Mesodermal cell (in vitro differentiated cells): ENCODE results near the gene ANO9.
"Not testable (repeated sequence)": the region's sequence is repeated elsewhere in the genome, so short reads cannot be mapped to it uniquely, and the experiment has no call there.

Source experiments
- H3K27ac ChIP-seq: 2 replicates; pipeline ENCODE4 v1.7.0; 2013; ENCODE audit warnings: mild to moderate bottlenecking, low read depth, low read length, moderate library complexity; ENCODE audit not compliant: severe bottlenecking
- H3K36me3 ChIP-seq: 2 replicates; pipeline ENCODE4 v1.7.1; 2013; ENCODE audit warnings: mild to moderate bottlenecking, low read length, moderate library complexity; ENCODE audit not compliant: control insufficient read depth, insufficient read depth
- H3K4me1 ChIP-seq: one replicate; pipeline ENCODE4 v1.7.1; 2013; ENCODE audit warnings: mild to moderate bottlenecking, low read length; ENCODE audit not compliant: insufficient read depth, control insufficient read depth, poor library complexity, severe bottlenecking
- H3K4me3 ChIP-seq: 2 replicates; pipeline ENCODE4 v1.7.0; 2013; ENCODE audit warnings: low read length, control low read depth, mild to moderate bottlenecking; ENCODE audit not compliant: insufficient read depth, poor library complexity, severe bottlenecking; ENCODE audit errors: extremely low read depth
- H3K9me3 ChIP-seq: 2 replicates; pipeline ENCODE4 v1.7.1; 2013; ENCODE audit warnings: mild to moderate bottlenecking, low read length, moderate library complexity; ENCODE audit not compliant: control insufficient read depth
- WGBS, 2 experiments: methylation state at CpG; one replicate each; pipeline ENCODE4 v1.1.5; 2013; ENCODE audit warnings: missing lambda C conversion rate in 2 of 2; ENCODE audit not compliant: insufficient coverage in 2 of 2; 5-methylcytosine and 5-hydroxymethylcytosine counted together

Gene ANO9

DNA sequence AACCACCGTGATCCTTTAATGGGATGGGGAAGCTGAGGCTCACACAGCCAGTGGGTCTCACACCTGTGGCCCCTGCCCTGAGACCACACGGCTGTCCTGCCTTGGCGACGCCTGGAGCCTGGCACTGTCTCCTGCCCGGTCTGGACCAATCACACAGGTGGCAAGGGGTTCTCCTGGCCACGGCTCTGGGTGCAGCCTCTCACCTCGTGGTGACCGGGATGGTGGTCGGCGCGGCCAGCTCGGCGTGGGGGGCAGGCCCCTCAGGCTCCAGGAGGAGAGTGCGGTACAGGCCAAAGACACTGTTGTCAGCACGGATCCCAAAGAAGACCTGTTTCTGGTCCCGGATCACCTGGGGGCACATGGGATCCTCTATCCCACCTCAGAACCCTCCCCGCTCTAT is 8.7 kb downstream of the ANO9 start:
- H3K9me3 ChIP-seq, result no peaks in the 10 kb centered on the region
- 90 to 91% methylated on average over 17 of the region's 17 CpGs for WGBS, 2 experiments
- H3K4me3 ChIP-seq, result no peak overlapping the region
- no peaks in the 10 kb centered on the region for H3K36me3 ChIP-seq
- no peaks in the 10 kb centered on the region for H3K4me1 ChIP-seq
- H3K27ac ChIP-seq, result no peak overlapping the region

DNA sequence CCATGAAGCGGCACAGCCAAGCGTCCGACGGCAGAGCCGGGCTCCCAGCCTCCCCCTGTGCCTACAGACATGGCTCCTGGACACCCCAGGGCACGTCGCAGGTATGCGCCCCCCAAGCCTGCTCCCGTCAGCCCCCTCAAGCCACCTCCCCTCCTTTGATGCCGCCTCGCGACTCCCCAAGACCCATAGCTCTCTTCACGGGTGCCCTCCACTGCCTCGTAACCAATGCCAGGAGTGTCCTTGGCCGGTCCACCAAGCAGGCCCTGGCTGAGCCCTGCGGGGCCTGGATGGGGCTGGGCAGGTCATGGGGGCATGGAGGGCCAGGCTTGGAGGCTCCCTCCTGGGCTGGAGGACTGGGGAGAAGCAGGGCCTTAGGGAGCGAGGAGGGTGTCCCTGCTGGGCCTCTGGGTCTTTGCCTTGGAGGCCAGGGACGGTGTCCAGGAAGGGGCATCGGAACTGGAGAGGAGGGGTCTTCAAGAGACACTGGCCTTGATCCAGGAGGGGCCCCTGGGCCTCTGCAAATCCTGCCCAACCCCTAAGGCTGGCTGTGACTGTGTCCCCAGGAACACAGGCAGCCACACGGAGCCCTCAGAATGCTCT is 9.2 kb downstream of the ANO9 start:
- Histone ChIP-seq H3K27ac (no peak overlapping the region), H3K4me1 (no peaks in the 10 kb centered on the region), H3K36me3 (no peaks in the 10 kb centered on the region), H3K9me3 (no peaks in the 10 kb centered on the region), H3K4me3 (no peak overlapping the region)
- WGBS, 2 experiments, result 89 to 93% methylated on average over 15 to 18 of the region's 20 CpGs

DNA sequence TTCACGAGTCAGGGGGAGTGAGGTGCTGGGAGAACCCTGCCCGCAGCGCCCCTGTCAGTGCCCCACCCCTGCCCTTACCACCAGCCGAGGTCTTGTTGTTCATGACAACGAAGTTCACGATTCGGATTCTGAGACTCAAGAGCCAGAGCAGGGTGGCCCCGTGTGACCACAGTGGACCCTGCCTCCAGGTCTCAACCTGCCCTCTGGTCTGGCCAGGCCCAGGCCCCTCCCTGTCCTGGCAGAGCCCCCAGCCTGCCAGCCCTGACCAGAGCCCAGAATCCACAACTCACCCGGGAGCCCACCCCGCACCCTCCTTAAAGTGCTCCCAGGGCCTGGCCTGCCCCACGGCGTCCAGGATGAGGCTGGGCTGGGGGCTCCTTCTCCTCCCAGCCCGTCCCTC is 9.9 kb downstream of the ANO9 start:
- 94 to 96% methylated on average over 11 to 13 of the region's 13 CpGs for WGBS, 2 experiments
- no peaks in the 10 kb centered on the region for H3K36me3 ChIP-seq
- no peaks in the 10 kb centered on the region for H3K9me3 ChIP-seq
- H3K4me1 ChIP-seq, result no peaks in the 10 kb centered on the region
- no peak overlapping the region for H3K4me3 ChIP-seq
- no peak overlapping the region for H3K27ac ChIP-seq

DNA sequence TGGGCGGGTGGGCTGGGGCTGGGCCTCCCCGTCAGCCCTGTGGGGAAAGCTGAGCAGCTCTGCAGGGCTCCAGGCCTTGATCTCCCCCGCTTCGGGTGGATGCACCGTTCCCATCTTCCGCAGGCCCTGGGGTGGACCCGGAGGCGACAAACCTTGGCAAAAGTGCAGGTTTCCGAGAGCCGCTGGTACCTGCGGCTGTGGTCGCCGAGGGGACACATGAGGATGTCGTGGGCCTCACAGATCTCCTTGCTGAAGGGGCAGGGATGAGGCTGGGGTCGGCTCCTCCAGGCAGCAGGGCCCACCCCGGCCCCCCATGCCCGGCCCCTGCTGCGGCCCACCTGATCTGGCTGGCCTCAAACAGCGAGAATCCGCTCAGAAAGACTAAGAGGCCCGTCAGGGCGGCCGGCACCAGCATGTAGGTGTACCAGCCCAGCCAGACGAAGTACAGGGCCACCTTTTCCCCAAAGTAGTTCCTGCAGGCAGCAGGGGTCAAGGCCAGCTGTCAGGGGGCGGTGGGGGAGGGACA is 11.8 kb downstream of the ANO9 start:
- 51 to 61% methylated on average over 18 to 23 of the region's 25 CpGs for WGBS, 2 experiments
- Histone ChIP-seq H3K4me3 (no peak overlapping the region), H3K9me3 (no peaks in the 10 kb centered on the region), H3K27ac (no peak overlapping the region), H3K36me3 (no peaks in the 10 kb centered on the region), H3K4me1 (no peaks in the 10 kb centered on the region)

DNA sequence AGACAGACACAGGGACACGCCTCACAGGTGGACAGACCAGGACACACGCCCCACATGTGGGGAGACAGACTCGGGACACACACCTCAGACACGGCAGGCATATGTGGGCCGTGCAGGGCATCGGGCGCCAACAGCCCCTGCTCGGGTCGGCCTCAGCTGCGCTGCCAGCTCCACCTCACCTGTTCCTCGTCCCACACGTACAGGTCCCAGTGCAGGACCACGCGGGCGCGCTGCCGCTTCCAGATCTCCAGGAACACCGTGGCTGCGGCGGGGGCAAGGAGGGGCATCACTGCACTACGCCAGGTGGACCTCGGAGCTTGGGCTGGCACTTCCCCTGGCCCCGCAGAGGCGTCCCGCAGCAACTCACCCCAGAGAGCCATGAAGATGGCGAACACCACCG is 12.4 kb downstream of the ANO9 start:
- 88 to 90% methylated on average over 25 to 27 of the region's 27 CpGs for WGBS, 2 experiments
- Histone ChIP-seq H3K4me1 (no peaks in the 10 kb centered on the region), H3K9me3 (no peaks in the 10 kb centered on the region), H3K27ac (no peak overlapping the region), H3K4me3 (no peak overlapping the region), H3K36me3 (no peaks in the 10 kb centered on the region)

DNA sequence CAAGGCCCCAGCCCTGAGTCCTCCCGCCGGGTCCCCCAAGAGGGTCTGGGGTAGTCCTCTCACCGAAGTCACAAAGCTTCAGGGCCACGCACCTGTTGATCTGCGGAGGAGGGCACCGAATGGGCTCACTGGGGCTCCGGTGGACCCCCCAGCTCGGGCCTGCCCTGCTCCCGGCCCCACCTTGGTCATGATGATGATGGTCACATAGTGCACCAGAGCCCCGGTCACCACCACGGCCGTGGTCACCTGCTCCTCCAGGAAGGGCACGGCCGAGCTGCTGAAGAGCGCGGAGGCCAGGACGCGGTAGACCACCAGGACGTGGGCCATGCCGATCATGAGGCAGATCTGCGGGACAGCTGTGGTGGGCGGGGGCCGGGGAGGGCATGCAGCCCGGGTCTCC is 13.5 kb downstream of the ANO9 start:
- whole genome bisulfite sequencing, 2 experiments, result 95% methylated on average over 22 to 24 of the region's 24 CpGs
- H3K9me3 ChIP-seq, result no peaks in the 10 kb centered on the region
- H3K4me3 ChIP-seq, result no peak overlapping the region
- no peaks in the 10 kb centered on the region for H3K36me3 ChIP-seq
- no peaks in the 10 kb centered on the region for H3K4me1 ChIP-seq
- no peak overlapping the region for H3K27ac ChIP-seq

DNA sequence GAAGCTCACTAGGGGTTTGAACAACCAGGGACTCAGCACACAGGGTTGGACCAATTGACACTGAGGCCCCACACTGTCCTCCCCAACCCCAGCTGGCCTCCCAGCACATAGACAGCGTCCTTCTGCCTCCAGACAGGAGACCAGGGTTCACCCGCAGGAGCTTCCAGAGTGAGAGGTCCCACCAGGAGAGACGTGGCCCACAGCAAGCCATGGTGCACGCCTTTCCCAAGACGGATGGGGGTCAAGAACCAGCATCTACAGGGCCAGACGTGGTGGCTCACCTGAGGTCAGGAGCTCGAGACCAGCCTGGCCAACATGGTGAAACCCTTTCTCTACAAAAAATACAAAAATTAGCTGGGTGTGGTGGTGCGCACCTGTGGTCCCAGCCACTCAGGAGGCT is 15.0 kb downstream of the ANO9 start:
- WGBS, 2 experiments, result 81 to 87% methylated on average over 5 to 7 of the region's 8 CpGs
- H3K4me1 ChIP-seq, result peaks cover 4% of the 10 kb centered on the region
- no peaks in the 10 kb centered on the region for H3K36me3 ChIP-seq
- H3K9me3 ChIP-seq, result no peaks in the 10 kb centered on the region
- no peak overlapping the region for H3K27ac ChIP-seq
- no peak overlapping the region for H3K4me3 ChIP-seq

DNA sequence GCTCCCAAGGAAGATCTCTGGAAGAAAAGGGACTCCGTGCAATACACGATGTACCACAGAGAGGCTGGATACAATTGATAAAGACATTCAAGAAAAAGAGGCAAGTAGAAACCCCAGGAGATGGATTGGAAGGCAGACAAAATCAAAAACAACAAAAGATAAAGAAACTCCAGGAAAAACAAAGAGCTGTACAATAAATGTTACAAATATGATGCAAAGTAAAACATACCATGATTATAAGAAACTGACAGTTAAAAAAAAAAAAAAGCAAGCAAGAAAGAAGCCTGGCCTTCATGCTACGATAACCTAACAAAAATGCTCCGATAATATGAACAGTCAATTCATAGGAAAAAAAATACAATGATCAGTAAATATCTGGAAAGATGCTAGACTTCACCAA is 16.5 kb downstream of the ANO9 start:
- Histone ChIP-seq H3K4me1 (peaks cover 4% of the 10 kb centered on the region), H3K9me3 (no peaks in the 10 kb centered on the region), H3K4me3 (no peak overlapping the region), H3K36me3 (no peaks in the 10 kb centered on the region), H3K27ac (no peak overlapping the region)
- 80 to 90% methylated on average over 1 to 2 of the region's 4 CpGs for WGBS, 2 experiments

DNA sequence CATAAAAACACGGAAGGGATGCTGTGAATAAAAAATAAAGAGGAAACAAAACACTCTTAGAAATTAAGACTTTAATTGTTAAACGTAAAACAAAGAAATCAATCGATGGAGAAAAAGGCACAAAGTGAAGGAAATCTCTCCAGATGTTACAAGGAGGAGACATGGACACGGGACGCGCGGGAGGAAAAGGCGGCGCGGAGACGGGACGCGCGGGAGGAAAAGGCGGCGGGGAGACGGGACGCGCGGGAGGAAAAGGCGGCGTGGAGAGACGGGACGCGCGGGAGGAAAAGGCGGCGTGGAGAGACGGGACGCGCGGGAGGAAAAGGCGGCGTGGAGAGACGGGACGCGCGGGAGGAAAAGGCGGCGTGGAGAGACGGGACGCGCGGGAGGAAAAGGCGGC is 17.0 kb downstream of the ANO9 start:
- 50 to 63% methylated on average over 18 to 22 of the region's 45 CpGs for WGBS, 2 experiments

DNA sequence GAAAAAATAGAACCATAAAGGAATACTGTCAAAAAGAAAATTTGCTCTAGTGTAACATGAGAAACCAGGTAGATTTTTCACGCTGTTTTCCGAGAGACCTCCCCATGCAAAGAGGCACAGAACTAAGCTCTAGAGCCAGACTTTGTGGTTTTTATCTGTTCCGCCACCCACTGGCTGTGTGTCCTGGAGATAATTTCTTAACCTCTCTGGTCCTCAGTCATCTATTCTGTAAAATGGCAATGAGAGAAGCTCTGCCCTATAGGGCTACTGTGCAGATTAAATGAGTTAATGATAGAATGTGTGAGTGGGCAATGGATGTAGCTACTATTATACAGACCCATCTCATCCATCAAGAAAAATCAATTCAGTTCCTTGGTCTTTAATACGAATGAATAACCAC is 17.6 kb downstream of the ANO9 start:
- Histone ChIP-seq H3K4me1 (peaks cover 4% of the 10 kb centered on the region), H3K4me3 (no peak overlapping the region), H3K36me3 (no peaks in the 10 kb centered on the region), H3K9me3 (no peaks in the 10 kb centered on the region), H3K27ac (no peak overlapping the region)
- 79 to 100% methylated on average over 3 to 4 of the region's 4 CpGs for WGBS, 2 experiments

More for the DNA sequence above, 17.0 kb downstream of the ANO9 start:
- not testable (repeated sequence) for H3K27ac ChIP-seq, H3K9me3 ChIP-seq, H3K36me3 ChIP-seq, H3K4me3 ChIP-seq, H3K4me1 ChIP-seq

DNA sequence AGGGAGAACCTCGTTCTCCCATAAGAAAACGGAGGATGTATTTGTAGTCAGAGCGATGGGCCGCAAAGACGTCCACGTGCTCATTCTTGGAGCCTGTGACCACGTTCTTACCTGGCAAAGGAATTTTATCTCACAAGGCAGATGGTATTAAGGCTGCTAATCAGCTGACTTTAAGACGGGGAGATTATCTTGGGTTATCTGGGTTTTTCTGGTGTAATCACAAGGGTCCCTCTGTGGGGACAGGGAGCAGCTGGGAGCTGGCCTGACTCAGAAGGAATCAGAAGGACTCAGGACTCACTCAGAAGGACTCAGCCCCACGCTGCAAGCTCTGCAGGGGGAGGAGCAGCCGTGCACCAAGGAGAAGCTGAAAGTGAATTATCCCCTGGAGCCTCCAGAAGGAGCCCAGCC is 19.6 kb downstream of the ANO9 start:
- Histone ChIP-seq H3K27ac (no peak overlapping the region), H3K36me3 (no peaks in the 10 kb centered on the region), H3K4me3 (no peak overlapping the region), H3K9me3 (no peaks in the 10 kb centered on the region), H3K4me1 (peaks cover 4% of the 10 kb centered on the region)
- WGBS, 2 experiments, result 77 to 81% methylated on average over 10 of the region's 10 CpGs
